Measurements from ENCODE around the gene ARSB. TPM values are rescaled to one million over a fixed set of nuclear protein-coding genes. Genes with fewer than 3 reads are reported as not detected.
A peak's percentile ranks its signal among the peaks of the same experiment; 100 is the strongest.

Gene ARSB
- total RNA-seq, 1 donor from 2014 or later: 1.8 TPM

DNA sequence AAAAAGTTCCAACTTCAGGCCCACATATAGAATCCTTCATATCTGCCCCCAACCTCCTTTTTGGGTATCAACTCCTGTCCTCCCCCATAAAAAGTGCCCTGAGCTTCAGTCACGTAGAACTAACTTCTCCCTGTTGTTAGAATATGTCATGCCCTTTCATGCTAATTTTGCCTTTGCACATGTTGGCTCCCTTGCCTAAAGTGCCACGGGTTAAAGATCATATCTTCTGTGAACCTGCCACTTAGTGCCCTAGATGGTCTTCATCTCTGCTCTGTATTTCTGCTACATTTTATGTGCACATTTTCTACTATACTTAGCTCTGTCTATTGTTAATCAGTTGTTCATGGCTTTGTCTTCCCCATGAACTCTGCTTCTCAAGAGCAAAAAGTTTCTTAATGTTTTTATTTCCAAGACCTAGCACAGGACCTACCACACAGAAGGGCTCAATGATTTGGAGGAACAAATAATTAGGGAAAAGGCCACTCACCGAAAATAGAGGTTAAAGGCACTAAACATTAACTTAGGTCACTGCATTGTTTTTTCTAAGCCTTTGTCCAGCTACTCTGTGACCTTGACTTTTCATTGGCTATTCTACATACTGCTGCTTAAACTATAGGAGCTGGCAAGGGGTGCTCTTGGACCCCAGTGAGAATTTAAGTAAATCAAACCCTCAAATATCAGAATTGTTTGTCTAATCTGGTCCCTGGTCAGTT lies 94.3 kb downstream of the ARSB start:
- DNase-seq (ENCODE audit: low read depth) (no peak), FAIRE-seq (no peak)
- no peaks in the 10 kb centered on the region for H3K36me3 ChIP-seq (ENCODE audit: control insufficient read depth, insufficient read depth, low read length)
- no peaks in the 10 kb centered on the region for H3K27me3 ChIP-seq (ENCODE audit: control insufficient read depth, insufficient read depth, low read length)
- no peak overlapping the region for H3K4me3 ChIP-seq (ENCODE audit: low read depth, low read length)
- TF ChIP-seq, protein P1, sequence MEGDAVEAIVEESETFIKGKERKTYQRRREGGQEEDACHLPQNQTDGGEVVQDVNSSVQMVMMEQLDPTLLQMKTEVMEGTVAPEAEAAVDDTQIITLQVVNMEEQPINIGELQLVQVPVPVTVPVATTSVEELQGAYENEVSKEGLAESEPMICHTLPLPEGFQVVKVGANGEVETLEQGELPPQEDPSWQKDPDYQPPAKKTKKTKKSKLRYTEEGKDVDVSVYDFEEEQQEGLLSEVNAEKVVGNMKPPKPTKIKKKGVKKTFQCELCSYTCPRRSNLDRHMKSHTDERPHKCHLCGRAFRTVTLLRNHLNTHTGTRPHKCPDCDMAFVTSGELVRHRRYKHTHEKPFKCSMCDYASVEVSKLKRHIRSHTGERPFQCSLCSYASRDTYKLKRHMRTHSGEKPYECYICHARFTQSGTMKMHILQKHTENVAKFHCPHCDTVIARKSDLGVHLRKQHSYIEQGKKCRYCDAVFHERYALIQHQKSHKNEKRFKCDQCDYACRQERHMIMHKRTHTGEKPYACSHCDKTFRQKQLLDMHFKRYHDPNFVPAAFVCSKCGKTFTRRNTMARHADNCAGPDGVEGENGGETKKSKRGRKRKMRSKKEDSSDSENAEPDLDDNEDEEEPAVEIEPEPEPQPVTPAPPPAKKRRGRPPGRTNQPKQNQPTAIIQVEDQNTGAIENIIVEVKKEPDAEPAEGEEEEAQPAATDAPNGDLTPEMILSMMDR (IDR thresholded peaks at IDR 0.05; ENCODE audit: insufficient read depth, low read length, severe bottlenecking): no peak

DNA sequence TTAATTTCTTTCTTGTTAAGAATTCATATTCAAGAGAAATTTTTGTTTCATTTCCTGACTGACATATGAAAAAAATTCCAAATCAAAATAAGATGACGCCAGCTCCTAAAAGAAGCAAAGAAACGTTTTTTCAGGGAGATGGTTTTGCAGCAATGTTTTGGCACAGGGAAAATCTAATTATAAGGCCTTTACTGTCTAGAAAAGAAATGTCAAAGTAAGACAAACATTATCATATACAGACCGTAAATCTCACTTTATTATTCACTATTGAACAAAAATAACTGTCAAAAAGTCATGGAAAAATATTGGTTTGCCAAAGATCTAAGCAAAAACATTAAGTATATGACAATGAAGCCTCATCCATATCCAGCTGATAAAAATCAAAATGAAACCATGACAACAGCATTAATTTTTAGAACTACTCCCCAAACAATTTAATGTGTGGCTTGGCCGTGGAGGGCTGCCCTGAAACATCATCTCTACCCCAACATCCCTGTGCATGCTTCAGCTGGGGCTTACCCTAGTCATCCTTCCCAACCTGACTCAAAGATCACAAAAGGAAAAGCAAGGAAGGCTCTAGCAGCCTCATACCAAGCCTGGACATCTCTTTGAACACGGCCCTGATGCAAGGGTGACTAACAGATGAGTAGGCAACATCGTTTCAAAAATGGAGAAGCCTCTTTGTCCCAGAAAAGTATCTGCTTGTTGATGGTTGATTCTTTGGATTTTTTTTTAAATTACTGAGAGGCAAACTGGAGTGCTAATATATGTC lies 95.6 kb downstream of the ARSB start:
- H3K36me3 ChIP-seq (ENCODE audit: control insufficient read depth, insufficient read depth, low read length): no peaks in the 10 kb centered on the region
- DNase-seq (ENCODE audit: low read depth) (peak; percentile 76), FAIRE-seq (no peak)
- no peaks in the 10 kb centered on the region for H3K27me3 ChIP-seq (ENCODE audit: control insufficient read depth, insufficient read depth, low read length)
- no peak overlapping the region for H3K4me3 ChIP-seq (ENCODE audit: low read depth, low read length)
- TF ChIP-seq, protein P1 (IDR thresholded peaks at IDR 0.05; ENCODE audit: insufficient read depth, low read length, severe bottlenecking): no peak

DNA sequence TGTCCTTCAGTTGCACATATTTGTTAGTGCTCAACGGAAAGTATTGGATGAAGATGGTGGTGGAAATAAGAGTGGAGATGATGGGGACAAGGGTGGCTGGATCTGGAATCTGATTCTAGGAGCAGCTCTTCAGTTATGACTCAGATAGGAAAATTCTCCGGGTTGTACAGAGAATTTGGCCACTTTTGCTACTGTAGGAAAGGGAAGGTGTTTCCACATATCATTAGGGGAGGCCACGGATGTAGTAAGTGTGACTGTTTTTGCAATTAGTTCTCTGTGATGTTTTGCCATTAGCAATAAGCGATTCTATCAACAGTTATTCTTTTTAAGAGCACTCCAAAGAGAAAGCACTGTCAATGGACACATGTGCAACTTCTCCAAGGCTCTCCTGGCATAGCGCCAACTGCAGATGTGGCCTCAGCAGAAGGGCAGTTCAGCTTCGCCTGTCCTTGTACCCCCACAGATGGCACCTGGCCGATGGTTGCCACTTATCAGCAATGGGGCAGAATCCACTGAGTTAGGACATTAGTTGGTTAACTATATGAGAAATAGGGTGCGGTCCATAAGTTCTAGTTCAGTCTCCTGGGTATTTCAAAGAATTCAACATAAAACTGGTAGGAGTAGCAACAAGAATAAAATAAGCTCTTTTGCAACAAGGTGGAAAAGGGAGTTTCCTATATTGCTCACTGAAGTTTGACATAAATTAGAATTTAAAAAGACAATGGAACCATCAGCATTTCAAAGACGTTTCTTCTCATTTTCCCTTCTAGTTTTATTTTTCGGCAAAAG lies 96.3 kb downstream of the ARSB start:
- H3K36me3 ChIP-seq (ENCODE audit: control insufficient read depth, insufficient read depth, low read length): no peaks in the 10 kb centered on the region
- no peak for FAIRE-seq

DNA sequence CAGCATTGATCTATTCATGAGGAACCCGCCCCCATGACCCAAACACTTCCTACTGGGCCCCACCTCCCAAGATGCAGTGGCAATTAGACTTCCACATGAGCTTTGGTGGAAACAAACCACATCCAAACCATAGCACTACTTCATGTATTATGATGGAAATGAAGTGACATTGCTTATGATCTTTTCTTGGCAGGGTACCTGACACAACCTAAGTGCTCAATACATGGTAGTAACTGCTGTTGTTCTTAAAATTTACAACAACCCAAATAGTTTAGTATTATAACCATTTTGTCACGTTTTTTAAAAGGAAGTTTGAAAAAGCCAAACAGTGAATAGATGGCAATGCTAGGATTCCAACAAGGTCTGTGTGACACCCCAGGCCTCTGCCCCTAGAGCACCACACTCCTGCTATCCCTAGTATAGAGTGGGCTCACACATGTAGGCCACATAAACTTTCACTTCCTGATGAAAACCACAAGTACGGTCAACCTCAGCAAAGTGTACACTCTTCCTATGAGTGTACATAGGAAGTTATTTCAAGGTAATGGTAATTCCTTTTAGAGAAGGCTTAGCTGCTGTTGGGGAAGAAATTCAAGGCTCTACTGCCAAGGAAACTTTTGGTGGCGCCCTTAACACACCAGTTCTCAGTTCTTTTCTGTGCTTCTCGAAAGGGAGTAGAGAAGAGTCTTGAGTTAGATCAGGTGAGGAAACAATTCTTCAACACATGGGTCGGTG lies 97.6 kb downstream of the ARSB start:
- TF ChIP-seq, protein P1 (IDR thresholded peaks at IDR 0.05; ENCODE audit: insufficient read depth, low read length, severe bottlenecking): no peak
- Histone ChIP-seq H3K4me3 (ENCODE audit: low read depth, low read length) (no peak overlapping the region), H3K36me3 (ENCODE audit: control insufficient read depth, insufficient read depth, low read length) (no peaks in the 10 kb centered on the region), H3K27me3 (ENCODE audit: control insufficient read depth, insufficient read depth, low read length) (no peaks in the 10 kb centered on the region)
- DNase-seq (ENCODE audit: low read depth) (no peak), FAIRE-seq (no peak)

More for the DNA sequence above, 96.3 kb downstream of the ARSB start:
- H3K27me3 ChIP-seq (ENCODE audit: control insufficient read depth, insufficient read depth, low read length): no peaks in the 10 kb centered on the region
- no peak for DNase-seq (ENCODE audit: low read depth)
- H3K4me3 ChIP-seq (ENCODE audit: low read depth, low read length): no peak overlapping the region
- TF ChIP-seq, protein P1 (IDR thresholded peaks at IDR 0.05; ENCODE audit: insufficient read depth, low read length, severe bottlenecking): no peak
